Measurements from ENCODE around the gene CCDC9B. TPM values are rescaled to one million over a fixed set of nuclear protein-coding genes. Genes with fewer than 3 reads are reported as not detected.
A peak's percentile ranks its signal among the peaks of the same experiment; 100 is the strongest.

The CCDC9B gene
- total RNA-seq, 1 donor from 2014 or later = 9.8 TPM

- Histone ChIP-seq H2AFZ (ENCODE audit: low read depth, low read length) (no peak overlapping the region), H3K9me3 (ENCODE audit: insufficient read depth, low read depth, low read length) (no peaks in the 10 kb centered on the region), H4K20me1 (ENCODE audit: insufficient read depth, low read length) (no peaks in the 10 kb centered on the region), H3K4me3 (ENCODE audit: insufficient read depth, low read depth, low read length) (no peak overlapping the region), H3K27me3 (ENCODE audit: insufficient read depth, low read length) (no peaks in the 10 kb centered on the region), H3K9ac (ENCODE audit: low read length) (no peak overlapping the region), H3K4me2 (ENCODE audit: low read length) (no peak overlapping the region), H3K27ac (ENCODE audit: low read depth, low read length) (no peak overlapping the region), H3K36me3 (ENCODE audit: insufficient read depth, low read length) (no peaks in the 10 kb centered on the region), H3K4me1 (ENCODE audit: insufficient read depth, low read length) (peaks cover 4% of the 10 kb centered on the region), H3K79me2 (ENCODE audit: insufficient read depth, low read length) (no peaks in the 10 kb centered on the region)
- H3K4me3 Mint-ChIP-seq (ENCODE audit: unreplicated experiment) = no peak overlapping the region
- peaks cover 37% of the 10 kb centered on the region for H3K27me3 Mint-ChIP-seq (ENCODE audit: low read depth, unreplicated experiment)
- H3K4me1 Mint-ChIP-seq (ENCODE audit: low read depth, unreplicated experiment) = peaks cover 8% of the 10 kb centered on the region
- no peaks in the 10 kb centered on the region for H3K36me3 Mint-ChIP-seq (ENCODE audit: low read depth, unreplicated experiment)
- TF ChIP-seq EZH2 (IDR thresholded peaks at IDR 0.05; ENCODE audit: insufficient read depth, low read length) (no peak), CTCF (IDR thresholded peaks at IDR 0.05; ENCODE audit: insufficient read depth, low read depth, low read length) (no peak)
- no peak overlapping the region for H3K27ac Mint-ChIP-seq (ENCODE audit: unreplicated experiment)
- DNase-seq (ENCODE audit: low read depth) (no peak), FAIRE-seq (no peak)
- peaks cover 6% of the 10 kb centered on the region for H3K9me3 Mint-ChIP-seq (ENCODE audit: unreplicated experiment)
Observed at GRCh38 chr15:40369474-40369869, 28.7 kb upstream of the CCDC9B start.

DNA sequence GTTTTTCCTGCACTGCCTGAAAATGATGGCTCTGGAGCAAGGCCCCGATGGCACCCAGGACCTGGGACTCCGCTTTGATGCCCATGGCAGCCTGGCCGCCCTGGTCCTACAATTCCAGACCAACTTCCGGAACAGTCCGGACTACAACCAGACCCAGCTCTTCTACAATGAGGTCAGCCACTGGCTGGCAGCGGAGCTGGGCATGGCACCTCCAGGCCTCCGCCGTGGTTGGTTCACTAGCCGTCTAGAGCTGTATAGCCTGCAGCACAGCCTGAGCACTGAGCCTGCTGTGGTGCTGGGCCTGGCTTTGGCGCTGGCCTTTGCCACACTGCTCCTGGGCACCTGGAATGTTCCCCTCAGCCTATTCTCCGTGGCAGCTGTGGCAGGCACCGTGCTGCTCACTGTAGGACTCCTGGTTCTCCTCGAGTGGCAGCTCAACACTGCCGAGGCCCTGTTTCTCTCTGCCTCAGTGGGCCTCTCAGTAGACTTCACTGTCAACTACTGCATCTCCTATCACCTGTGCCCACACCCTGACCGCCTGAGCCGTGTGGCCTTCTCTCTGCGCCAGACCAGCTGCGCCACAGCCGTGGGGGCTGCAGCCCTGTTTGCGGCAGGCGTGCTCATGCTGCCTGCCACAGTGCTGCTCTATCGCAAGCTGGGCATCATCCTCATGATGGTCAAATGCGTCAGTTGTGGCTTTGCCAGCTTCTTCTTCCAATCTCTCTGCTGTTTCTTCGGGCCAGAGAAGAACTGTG lies 28.2 kb upstream of the CCDC9B start:
- Histone ChIP-seq H2AFZ (ENCODE audit: low read depth, low read length) (no peak overlapping the region), H3K4me1 (ENCODE audit: insufficient read depth, low read length) (peaks cover 4% of the 10 kb centered on the region), H3K36me3 (ENCODE audit: insufficient read depth, low read length) (no peaks in the 10 kb centered on the region), H3K9me3 (ENCODE audit: insufficient read depth, low read depth, low read length) (no peaks in the 10 kb centered on the region), H3K79me2 (ENCODE audit: insufficient read depth, low read length) (no peaks in the 10 kb centered on the region), H3K9ac (ENCODE audit: low read length) (no peak overlapping the region), H3K27ac (ENCODE audit: low read depth, low read length) (no peak overlapping the region), H3K4me2 (ENCODE audit: low read length) (no peak overlapping the region), H3K27me3 (ENCODE audit: insufficient read depth, low read length) (no peaks in the 10 kb centered on the region), H3K4me3 (ENCODE audit: insufficient read depth, low read depth, low read length) (no peak overlapping the region), H4K20me1 (ENCODE audit: insufficient read depth, low read length) (no peaks in the 10 kb centered on the region)
- H3K36me3 Mint-ChIP-seq (ENCODE audit: low read depth, unreplicated experiment) = no peaks in the 10 kb centered on the region
- H3K9me3 Mint-ChIP-seq (ENCODE audit: unreplicated experiment) = peaks cover 6% of the 10 kb centered on the region
- H3K4me3 Mint-ChIP-seq (ENCODE audit: unreplicated experiment) = peak overlapping the region; percentile 4
- DNase-seq (ENCODE audit: low read depth) (no peak), FAIRE-seq (no peak)
- peaks cover 42% of the 10 kb centered on the region for H3K27me3 Mint-ChIP-seq (ENCODE audit: low read depth, unreplicated experiment)
- peaks cover 8% of the 10 kb centered on the region for H3K4me1 Mint-ChIP-seq (ENCODE audit: low read depth, unreplicated experiment)
- TF ChIP-seq CTCF (IDR thresholded peaks at IDR 0.05; ENCODE audit: insufficient read depth, low read depth, low read length) = no peak
- TF ChIP-seq EZH2 (IDR thresholded peaks at IDR 0.05; ENCODE audit: insufficient read depth, low read length) = no peak
- H3K27ac Mint-ChIP-seq (ENCODE audit: unreplicated experiment) = no peak overlapping the region

All from astrocyte (in vitro differentiated cells and primary cell).